Measurements from ENCODE around the gene AQP4.

AQP4 gene

GRCh38 chr18:26864658-26865057 lies 849 bp downstream of the AQP4 start:
- H3K27ac ChIP-seq, result no peak overlapping the region
- TF ChIP-seq CTCF (conservative IDR thresholded peaks at IDR 0.05), result no peak

- no peak overlapping the region for H3K27ac ChIP-seq
- TF ChIP-seq CTCF (conservative IDR thresholded peaks at IDR 0.05), result no peak
Measured at GRCh38 chr18:26863921-26864497, 1.5 kb downstream of the AQP4 start.

GRCh38 chr18:26863122-26863879 lies 2.2 kb downstream of the AQP4 start:
- no peak for TF ChIP-seq CTCF (conservative IDR thresholded peaks at IDR 0.05)
- H3K27ac ChIP-seq, result peak overlapping the region; percentile 48; the same call in 1 of the 2 replicates

- no peak overlapping the region for H3K27ac ChIP-seq
- no peak for TF ChIP-seq CTCF (conservative IDR thresholded peaks at IDR 0.05)
Measured at GRCh38 chr18:26862084-26862483, 3.4 kb downstream of the AQP4 start.

GRCh38 chr18:26854292-26854881 lies 11.1 kb downstream of the AQP4 start:
- no peak overlapping the region for H3K27ac ChIP-seq
- no peak for TF ChIP-seq CTCF (conservative IDR thresholded peaks at IDR 0.05)

GRCh38 chr18:26853401-26853800 lies 12.1 kb downstream of the AQP4 start:
- TF ChIP-seq CTCF (conservative IDR thresholded peaks at IDR 0.05), result no peak
- H3K27ac ChIP-seq, result no peak overlapping the region

- H3K27ac ChIP-seq, result no peak overlapping the region
- no peak for TF ChIP-seq CTCF (conservative IDR thresholded peaks at IDR 0.05)
Measured at GRCh38 chr18:26843760-26844159, 21.7 kb downstream of the AQP4 start.

Measured in VCaP (cell line).